Amniotic epithelial cell (primary cell): Measurements from ENCODE around the gene PLPPR2.
A peak's percentile ranks its signal among the peaks of the same experiment; 100 is the strongest.
"Not testable (repeated sequence)": the region's sequence is repeated elsewhere in the genome, so short reads cannot be mapped to it uniquely, and the experiment has no call there.

Source experiments
- DNase-seq: peaks from one replicate; pipeline ENCODE4 v3.0.0-alpha.2; 2010; ENCODE audit warnings: low read depth

The PLPPR2 gene

DNA sequence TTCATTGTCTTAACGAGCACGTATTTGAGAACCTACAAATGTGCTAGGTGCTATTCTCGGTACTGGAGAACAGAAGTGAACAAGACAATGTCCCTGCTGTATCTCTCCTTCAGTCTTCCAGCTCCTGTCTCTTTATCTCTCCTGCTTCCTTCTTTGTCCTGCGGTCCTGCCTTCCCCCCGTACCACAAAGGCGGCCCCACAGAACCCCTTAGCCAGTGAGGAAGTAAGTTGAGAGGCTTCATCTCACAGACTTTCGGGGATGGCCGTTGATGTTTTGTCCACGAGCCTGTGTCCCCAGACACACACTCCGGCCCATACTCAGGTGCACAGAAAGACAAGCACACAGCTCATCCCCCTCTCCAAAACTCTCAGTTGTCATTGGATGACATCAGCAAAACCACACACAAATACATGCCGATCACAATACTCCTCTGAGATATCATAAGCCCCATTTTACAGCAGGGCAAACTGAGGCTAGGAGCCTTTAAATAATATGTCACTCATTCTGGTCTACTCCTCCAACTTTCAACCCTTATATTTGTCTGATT is 18.7 kb downstream of the PLPPR2 start:
- no peak for DNase-seq

DNA sequence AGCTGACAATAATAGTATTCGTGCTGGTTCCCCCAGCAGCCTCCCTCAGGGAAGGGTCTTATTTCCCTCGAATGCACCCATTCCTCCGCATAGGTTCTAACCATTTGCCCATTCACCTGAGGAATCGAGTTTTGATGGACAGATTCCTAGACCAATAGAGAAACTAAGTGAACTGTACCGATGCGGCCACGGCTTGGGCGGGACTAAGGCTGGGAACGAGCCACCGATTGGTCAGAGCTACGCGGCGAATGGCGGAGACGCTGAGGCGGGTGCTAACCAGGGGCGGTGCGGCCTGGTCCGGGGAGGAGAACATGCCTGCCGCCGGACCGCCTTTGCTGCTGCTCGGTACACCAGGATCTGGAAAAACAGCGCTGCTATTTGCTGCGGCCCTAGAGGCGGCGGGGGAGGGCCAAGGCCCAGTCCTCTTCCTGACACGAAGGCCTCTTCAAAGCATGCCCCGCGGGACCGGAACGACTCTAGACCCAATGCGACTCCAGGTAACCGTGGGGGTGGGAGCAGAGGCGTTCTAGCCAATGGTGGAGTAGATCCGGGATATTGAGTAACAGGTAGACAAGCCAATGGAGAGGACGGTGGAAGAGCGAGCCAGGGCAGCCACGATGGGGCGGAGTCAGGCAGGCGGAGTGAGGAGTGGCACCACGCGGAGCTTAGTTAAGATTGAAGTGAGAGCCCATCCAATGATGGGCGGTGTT is 19.4 kb downstream of the PLPPR2 start, which contains the start of gene SWSAP1:
Gene SWSAP1, plus strand, starts transcription at position 234 of the 710 bp plus-strand sequence. Its CDS starts 15 bp downstream, at position 249.
- DNase-seq: peak; percentile 100

DNA sequence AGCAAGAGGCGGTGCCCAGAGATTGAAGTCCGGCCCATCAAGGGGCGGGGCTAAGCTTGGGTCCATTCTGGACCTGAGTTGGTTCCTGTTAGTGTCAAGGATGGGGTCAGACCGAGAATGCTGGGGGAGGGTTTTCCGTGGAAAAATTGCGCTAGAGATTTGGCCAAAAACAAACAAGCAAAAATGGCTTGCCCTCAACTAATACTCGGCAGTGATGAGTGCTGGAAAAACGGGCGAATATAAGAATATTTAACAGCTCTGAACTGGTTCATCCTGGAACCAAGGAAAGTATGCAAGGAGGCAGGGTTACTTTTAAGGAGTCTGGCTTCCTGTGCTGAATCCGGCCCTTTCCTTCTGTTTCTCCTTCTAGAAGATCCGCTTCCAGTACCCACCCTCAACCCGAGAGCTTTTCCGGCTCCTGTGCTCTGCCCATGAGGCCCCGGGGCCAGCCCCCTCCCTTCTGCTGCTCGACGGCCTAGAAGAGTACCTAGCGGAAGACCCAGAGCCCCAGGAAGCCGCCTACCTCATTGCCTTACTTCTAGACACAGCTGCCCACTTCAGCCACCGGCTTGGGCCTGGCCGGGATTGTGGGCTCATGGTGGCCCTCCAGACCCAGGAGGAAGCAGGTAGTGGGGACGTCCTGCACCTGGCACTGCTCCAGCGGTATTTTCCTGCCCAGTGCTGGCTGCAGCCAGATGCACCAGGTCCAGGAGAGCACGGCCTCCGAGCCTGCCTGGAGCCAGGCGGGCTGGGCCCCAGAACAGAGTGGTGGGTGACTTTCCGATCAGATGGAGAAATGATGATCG is 20.1 kb downstream of the PLPPR2 start:
- no peak for DNase-seq

DNA sequence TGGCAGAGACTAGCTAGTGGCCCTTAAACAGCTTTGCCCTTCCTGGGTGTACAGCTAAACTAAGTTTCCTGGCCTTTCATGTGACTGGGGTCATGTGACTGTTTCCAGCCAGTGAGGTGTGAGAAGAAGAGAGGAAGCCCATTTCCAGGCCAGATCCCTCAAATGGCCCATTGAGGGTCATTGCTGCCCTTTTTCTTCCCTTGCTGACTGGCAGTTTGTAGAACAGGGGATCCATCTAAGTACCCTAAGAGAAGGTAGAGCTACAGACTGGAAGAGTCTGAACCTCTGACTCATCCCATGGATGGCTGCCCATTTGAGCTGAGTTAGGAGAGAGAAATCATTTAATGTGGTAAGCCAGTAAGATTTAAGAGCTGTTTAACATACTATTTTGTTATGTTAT is 22.0 kb downstream of the PLPPR2 start:
- DNase-seq: peak; percentile 89

DNA sequence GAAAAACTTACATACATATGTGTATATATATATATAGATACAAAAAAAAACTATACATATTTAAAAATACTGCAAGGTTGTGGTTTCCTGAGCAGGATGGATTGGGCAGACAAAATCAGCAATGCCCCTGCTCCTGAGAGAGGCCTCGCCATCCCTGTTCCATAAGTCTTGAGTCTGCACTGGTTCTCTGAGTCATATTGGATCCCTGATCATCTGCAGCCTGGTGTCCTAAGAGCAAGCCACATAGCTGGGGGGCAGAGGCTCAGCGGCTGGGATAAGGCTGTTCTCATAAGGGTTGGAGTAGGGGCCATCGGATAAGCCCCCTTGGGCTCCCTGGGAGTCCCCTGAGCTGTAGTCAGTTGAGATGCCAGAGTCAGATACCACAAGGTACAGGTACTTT is 22.5 kb downstream of the PLPPR2 start:
- peak; percentile 30 for DNase-seq

DNA sequence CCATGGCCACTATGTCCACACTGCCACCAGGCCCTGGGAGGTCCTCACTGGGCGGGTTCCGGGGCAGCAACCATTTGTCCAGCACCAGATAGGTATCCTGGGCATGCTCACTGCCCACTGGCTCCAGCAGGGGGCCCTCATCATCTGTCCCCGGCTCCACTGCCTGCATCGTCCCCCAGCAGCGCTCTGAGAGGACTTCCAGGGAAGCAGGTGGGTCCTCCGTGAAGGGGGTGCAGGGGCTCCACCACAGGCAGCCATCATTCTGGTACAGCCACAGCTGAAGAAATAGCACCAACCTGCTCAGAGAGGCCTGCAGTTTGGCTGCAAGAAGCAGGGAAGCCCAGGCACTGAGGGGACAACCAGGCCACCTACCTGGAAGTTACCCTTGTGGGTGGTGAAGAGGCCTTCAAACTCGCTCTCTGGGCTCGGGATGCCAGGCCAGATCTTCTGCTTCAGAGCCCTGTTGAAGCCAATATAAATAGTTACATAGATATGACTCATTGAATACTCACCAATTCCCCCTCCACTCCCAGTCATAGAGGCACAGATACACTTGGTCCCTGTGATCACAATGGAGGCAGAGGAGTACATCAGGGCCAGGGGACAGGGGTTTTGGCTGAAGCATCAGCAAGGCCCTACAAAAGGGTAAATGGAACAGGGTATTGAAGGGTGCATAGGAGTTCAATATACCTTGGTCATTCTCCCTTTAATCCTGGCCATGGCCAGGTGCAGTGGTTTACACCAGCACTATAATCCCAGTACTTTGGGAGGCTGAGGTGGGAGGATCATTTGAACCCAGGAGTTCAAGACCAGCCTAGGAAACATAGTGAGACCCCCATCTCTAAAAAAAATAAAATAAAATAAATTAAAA is 23.3 kb downstream of the PLPPR2 start:
- DNase-seq: peak; percentile 44

DNA sequence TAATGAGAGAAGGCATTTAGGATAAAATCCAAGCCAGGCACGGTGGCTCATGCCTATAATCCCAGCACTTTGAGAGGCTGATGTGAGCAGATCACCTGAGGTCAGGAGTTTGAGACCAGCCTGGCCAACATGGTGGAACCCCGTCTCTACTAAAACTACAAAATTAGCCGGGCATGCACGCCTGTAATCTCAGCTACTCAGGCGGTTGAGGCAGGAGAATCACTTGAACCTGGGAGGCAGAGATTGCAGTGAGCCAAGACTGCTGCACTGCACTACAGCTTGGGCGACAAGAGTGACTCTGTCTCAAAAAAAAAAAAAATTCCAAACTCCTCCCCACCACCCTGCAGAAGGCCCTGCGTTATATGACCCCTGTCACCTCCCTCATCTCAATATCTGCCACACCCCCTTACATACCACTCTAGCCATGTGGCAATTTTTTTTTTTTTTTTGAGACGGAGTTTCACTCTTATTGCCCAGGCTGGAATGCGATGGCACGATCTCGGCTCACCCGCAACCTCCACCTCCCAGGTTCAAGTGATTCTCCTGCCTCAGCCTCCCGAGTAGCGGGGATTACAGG is 24.1 kb downstream of the PLPPR2 start:
- DNase-seq: not testable (repeated sequence)

DNA sequence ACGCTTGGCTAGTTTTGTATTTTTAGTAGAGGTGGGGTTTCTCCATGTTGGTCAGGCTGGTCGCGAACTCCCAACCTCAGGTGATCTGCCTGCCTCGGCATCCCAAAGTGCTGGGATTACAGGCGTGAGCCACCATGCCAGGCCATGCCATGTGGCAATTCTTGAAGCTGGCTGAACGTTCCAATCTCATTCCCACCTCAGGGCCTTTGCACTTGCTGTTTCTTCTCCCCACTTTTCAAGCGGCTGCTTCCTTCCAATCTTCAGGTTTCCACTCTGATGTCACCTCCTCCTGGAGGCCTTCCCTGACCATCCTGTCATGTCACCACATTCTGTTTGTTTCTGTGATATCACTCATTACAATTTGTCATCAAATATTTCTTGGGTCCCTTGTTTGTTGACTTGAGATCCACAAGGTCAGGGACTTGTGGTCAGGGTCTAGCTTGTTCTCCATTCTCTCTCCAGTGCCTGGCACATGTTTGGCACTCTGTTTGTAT is 24.7 kb downstream of the PLPPR2 start:
- no peak for DNase-seq

DNA sequence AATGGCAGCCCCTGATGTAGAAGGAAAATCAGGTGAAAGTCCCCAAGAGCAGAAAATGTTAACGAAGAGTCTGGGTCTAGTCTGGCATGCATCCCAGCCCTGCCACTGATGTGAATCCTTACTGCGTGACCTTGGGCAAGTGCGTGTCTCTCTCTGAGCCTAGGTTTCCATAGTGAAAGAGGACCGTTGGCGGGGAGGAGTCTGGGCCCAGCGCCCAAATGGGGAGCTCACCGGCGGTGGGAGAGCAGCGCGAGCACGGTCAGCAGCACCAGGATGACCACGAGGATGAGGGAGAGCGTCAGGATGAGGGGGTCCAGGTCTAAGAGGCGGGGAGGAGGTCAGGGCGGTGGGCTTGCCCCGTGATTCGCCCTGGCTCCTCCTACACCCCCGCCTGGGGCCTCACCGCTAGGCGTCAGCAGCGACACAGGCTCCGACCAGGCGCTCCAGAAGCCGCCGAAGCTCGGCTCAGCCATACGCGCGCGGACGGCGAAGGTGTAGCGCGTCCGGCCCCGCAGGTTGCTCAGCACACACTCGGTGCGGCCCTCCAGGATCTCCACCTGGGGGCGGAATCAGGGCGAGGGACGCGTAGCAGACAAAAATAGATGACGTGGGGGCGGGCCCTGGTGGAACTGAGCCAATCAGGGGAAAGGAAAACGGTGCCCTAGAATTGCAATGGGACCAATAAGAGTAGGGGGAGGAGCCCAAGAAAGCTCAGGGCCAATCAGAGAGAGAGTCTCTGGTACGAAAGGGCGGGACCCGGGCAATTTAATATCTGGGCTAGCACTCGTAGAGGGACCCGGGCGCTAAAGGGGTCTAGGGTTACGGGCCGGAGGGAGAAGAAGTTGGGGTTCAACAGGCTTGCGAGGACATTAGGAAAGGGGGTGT is 25.7 kb downstream of the PLPPR2 start:
- peak; percentile 94 for DNase-seq

DNA sequence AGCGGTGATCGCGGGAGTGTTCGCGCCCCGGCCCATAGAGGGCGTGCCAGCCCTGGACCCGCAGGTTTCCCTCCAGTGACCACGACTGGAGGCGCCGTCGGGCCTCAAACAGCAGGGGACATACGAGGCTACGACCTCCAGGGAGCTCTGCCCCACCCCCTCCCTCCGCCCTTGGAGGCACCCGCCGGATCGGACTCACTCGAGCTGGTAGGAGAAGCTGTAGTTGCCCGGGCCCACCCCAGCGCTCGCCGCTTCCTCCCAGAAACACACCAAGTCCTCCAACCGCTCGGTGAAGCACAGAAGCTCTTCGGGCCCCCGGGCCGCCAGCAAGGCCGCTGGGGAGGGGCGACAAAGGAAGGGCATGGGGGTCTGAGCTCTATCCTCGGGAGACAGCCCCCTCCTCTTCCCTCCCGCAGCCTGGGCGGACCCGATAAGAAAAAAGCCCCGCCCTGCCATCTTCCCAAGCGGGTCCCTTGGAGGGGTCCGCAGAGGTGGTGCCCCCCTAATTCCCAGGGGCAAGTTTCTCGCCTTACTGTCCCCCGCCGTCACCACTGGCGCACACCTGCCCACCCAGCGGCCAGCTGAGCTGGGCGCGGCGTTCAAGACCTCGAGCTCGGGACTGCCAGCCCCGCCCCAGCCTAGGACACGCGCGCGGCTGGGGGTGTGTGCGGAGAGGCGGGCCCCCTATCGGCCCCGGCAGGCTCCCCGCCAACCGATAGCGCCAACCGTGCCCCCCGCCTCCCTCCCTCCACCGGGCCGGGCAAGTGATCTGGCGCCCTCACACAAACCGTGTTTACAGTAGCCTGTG is 27.9 kb downstream of the PLPPR2 start:
- no peak for DNase-seq

DNA sequence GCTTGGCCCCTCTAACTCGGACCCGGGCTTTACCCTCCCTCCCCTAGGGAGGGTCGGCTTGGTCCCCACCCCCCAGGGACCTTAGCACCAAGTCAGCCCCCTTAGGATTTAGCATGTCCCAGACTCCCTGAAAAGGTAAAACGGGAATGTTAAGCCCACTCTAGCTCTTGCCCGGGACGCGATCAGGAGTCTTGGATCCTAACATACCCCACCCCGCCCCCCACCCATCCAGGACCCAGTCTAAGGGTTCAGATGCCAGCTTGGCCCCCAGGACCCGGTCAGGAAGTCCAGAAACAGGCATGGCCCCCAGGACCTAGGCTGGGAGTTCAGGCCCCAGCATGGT is 28.4 kb downstream of the PLPPR2 start:
- DNase-seq: no peak

DNA sequence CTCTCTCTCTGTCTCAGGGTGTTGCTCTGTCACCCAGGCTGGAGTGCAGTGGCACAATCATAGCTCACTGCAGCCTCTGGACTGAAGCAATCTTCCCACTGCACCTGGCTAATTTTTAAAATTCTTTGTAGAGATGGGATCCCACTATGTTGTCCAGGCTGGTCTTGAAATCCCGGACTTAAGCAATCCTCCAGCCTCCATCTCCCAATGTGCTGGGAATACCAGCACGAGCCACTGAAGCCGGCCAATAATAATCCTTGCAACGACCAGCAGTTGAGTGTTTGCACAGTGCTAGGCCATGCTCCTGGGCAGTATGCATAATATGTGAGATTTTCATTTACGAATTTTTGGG is 29.5 kb downstream of the PLPPR2 start:
- no peak for DNase-seq

DNA sequence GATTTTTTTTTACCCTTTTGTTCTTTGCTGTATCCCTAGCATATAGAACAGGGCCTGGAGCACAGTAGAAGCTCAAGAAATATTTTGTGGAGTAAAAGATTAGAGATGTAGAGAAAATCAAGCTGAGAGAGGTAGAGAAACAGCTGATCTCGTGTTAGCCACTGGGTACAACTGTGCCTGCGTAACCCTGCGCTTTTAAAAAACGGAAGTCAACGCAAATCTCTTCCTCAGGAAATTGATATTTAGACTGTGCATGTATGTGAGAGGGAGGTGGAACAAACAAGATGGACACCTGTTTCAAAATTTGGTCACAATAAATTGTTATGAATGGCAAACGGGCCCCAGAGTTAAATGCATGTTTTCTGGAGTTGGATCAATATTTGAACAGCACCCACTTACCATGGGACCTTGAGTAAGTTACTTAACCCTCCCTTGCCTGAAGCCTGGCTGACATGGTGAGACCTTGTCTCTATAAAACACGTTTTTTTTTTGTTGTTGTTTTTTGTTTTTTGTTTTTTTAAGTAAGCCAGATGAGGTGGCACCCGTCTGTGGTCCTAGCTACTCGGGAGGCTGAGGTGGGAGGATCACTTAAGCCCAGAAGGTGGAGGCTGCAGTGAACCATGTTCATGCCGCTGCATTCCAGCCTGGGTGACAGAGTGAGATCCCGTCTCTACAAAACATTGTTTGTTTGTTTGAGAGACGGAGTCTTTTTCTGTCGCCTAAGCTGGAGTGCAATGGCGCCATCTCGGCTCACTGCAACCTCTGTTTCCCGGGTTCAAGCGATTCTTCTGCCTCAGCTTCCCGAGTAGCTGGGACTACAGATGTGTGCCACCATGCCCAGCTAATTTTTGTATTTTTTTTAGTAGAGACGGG is 32.2 kb downstream of the PLPPR2 start:
- DNase-seq: no peak

DNA sequence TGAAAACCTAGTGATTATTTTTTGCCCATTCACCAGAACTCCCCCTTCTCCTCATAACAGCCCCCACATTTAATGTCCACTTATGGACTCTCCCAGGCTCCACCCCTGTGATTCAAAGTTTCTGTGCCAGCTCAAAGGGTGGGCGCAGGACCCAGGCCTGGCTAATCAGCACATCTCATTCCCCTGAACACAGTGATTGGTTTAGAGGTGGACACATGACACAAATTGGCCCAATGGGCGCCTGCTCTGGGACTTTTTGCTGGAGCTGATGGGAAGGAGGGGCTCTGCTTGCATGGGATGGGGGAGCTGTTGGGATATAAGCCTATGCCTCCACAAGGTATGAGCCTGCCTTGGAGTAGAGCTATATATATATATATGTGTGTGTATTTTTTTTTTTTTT is 35.1 kb downstream of the PLPPR2 start:
- no peak for DNase-seq

DNA sequence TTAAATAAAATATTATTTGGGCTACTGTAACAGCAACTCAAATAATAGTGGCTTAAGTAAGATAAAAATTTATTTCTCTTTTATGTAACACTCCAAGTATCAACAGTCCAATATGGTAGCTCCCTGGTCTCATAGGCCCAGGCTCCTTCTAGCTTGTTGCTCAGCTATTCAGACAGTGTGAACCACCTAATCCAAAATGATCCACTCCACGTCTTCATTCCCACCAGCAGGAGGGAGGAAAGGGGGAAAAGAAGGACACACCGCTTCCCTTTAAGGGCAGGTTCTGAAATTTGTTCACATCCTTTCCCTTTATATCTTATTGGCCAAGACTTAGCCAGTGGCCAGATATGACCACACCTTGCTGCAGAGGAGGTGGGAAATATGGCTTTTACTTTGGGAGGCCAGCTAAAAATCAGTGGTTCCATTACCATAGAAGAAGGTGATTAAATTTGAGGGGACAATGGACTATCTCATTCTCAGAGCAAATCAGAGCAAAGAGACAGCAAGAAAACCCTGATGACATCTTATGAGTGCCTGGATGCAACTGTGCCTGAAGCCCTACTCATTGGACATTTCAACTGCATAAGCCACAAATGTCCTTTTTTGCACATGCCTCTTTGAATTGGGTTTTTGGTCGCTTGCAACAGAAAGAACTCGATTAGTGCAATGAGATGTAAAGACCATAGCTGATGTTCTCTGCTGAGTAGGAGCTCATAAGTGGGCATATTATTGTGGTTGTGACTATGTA is 35.9 kb downstream of the PLPPR2 start:
- no peak for DNase-seq

DNA sequence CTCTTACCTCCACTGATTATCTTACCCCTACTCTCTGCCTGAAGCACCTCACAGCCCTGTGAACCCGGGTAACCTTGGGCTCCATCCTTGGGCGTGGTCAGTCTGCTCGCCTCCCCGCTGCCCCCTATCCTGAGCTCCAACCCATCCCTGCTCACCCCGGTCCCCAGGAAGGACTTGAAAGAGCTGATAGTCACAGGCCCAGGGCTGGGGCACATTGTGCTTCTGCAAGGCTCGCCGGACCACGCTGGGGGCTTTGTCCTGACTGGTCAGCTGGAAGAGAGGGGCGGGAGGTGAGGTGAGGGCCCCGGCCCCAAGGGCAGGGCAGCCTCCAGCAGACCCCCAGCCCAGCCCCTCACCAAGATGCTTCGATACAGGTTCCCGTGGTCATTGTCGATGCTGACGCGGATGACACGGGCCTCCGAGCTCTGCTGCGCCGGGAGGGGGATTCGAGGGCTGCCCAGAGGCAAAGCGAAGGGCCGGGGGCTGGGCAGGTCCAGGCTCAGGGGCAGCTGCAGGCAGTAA is 41.9 kb downstream of the PLPPR2 start:
- DNase-seq: no peak

DNA sequence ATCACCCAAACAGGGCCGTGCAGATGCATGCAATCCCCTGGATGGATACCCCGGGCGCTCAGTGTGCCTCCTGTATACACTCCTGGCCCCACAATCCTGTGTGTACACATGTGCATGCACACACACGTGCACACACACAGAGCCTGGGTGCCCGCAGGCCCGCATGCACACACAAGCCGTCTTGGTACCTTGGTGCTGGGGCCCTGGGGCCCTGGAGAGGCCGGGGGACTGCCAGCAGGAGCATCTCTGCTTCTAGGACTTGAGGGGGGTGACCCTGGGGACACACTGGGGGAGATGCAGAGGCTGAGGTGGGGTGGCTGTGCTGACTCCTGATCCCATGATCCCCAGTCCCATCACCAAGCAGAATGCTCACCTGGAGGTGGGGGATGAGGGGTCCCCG is 44.4 kb downstream of the PLPPR2 start:
- no peak for DNase-seq

DNA sequence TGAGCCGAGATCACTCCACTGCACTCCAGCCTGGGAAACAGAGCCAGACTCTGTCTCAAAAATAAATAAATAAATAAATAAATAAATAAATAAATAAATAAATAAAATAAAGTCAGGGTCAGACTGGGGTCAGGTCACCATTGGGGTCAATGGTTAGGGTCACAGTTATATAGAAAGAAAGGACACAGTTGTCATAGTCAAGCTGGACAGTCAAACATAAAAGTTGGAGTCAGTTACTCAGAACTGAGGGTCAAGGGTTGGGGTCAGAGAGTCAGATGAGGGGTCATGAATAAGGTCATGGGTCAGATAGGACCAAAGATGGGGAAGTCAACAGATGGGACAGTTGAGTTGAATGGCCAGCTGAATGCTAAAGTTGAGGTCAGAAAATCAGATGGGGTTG is 45.6 kb downstream of the PLPPR2 start:
- no peak for DNase-seq
